GM18517 (cell line): Measurements from ENCODE around the gene PCNX2.

Experiments used
- ATAC-seq: cut with Tn5 transposase; IDR thresholded peaks from one replicate; pipeline ENCODE4 v1.9.1; 2021; ENCODE audit warnings: mild to moderate bottlenecking, moderate library complexity; ENCODE audit not compliant: unreplicated experiment

The PCNX2 gene

GRCh38 chr1:232992227-232992626 is 303.3 kb downstream of the PCNX2 start:
- no peak for ATAC-seq

- ATAC-seq = no peak
These were observed 304.3 kb downstream of the PCNX2 start for GRCh38 chr1:232991238-232991637.

GRCh38 chr1:232990176-232991128 is 305.1 kb downstream of the PCNX2 start:
- ATAC-seq = no peak

GRCh38 chr1:232988572-232989040 is 306.9 kb downstream of the PCNX2 start:
- ATAC-seq = no peak

- ATAC-seq = no peak
These were observed 307.8 kb downstream of the PCNX2 start for GRCh38 chr1:232987774-232988140.

GRCh38 chr1:232987046-232987773 is 308.3 kb downstream of the PCNX2 start:
- no peak for ATAC-seq

GRCh38 chr1:232986527-232986922 is 309.0 kb downstream of the PCNX2 start:
- ATAC-seq = no peak

GRCh38 chr1:232985882-232986526 is 309.5 kb downstream of the PCNX2 start:
- no peak for ATAC-seq

- no peak for ATAC-seq
These were observed 310.7 kb downstream of the PCNX2 start for GRCh38 chr1:232984577-232985425.

- ATAC-seq = no peak
These were observed 311.5 kb downstream of the PCNX2 start for GRCh38 chr1:232983817-232984567.

- no peak for ATAC-seq
These were observed 312.1 kb downstream of the PCNX2 start for GRCh38 chr1:232983375-232983774.

GRCh38 chr1:232982238-232982944 is 313.1 kb downstream of the PCNX2 start:
- no peak for ATAC-seq

- ATAC-seq = no peak
These were observed 314.5 kb downstream of the PCNX2 start for GRCh38 chr1:232980986-232981560.

GRCh38 chr1:232980355-232980978 is 315.1 kb downstream of the PCNX2 start:
- no peak for ATAC-seq

- ATAC-seq = no peak
These were observed 316.0 kb downstream of the PCNX2 start for GRCh38 chr1:232979558-232979957.

GRCh38 chr1:232978815-232979214 is 316.7 kb downstream of the PCNX2 start:
- ATAC-seq = no peak

- ATAC-seq = no peak
These were observed 317.4 kb downstream of the PCNX2 start for GRCh38 chr1:232978091-232978634.

- ATAC-seq = no peak
These were observed 320.6 kb downstream of the PCNX2 start for GRCh38 chr1:232974971-232975370.
